ENCODE results near the gene BET1L.

The BET1L gene

GRCh38 chr11:235609-235996, 28.4 kb upstream of the BET1L start:
- TF ChIP-seq, protein P1, sequence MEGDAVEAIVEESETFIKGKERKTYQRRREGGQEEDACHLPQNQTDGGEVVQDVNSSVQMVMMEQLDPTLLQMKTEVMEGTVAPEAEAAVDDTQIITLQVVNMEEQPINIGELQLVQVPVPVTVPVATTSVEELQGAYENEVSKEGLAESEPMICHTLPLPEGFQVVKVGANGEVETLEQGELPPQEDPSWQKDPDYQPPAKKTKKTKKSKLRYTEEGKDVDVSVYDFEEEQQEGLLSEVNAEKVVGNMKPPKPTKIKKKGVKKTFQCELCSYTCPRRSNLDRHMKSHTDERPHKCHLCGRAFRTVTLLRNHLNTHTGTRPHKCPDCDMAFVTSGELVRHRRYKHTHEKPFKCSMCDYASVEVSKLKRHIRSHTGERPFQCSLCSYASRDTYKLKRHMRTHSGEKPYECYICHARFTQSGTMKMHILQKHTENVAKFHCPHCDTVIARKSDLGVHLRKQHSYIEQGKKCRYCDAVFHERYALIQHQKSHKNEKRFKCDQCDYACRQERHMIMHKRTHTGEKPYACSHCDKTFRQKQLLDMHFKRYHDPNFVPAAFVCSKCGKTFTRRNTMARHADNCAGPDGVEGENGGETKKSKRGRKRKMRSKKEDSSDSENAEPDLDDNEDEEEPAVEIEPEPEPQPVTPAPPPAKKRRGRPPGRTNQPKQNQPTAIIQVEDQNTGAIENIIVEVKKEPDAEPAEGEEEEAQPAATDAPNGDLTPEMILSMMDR (IDR thresholded peaks at IDR 0.05; ENCODE audit: low read depth, low read length): no peak
- TF ChIP-seq MYC (IDR thresholded peaks at IDR 0.05; ENCODE audit: low read depth, low read length) (no peak), POLR2A (IDR thresholded peaks at IDR 0.05; ENCODE audit: extremely low read depth, insufficient read length) (no peak)
- TF ChIP-seq, protein P2, sequence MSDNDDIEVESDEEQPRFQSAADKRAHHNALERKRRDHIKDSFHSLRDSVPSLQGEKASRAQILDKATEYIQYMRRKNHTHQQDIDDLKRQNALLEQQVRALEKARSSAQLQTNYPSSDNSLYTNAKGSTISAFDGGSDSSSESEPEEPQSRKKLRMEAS (IDR thresholded peaks at IDR 0.05; ENCODE audit: low read depth, low read length): no peak
- peak overlapping the region; percentile 89 for H3K4me3 ChIP-seq (ENCODE audit: low read depth, low read length)
- DNase-seq (ENCODE audit: low read depth): no peak

GRCh38 chr11:235180-235579, 28.0 kb upstream of the BET1L start:
- TF ChIP-seq, protein P1 (IDR thresholded peaks at IDR 0.05; ENCODE audit: low read depth, low read length): no peak
- no peak for TF ChIP-seq MYC (IDR thresholded peaks at IDR 0.05; ENCODE audit: low read depth, low read length)
- TF ChIP-seq, protein P2 (IDR thresholded peaks at IDR 0.05; ENCODE audit: low read depth, low read length): no peak
- peak overlapping the region; percentile 89 for H3K4me3 ChIP-seq (ENCODE audit: low read depth, low read length)
- no peak for DNase-seq (ENCODE audit: low read depth)

- no peak for DNase-seq (ENCODE audit: low read depth)
- TF ChIP-seq, protein P2 (IDR thresholded peaks at IDR 0.05; ENCODE audit: low read depth, low read length): no peak
- TF ChIP-seq, protein P1 (IDR thresholded peaks at IDR 0.05; ENCODE audit: low read depth, low read length): no peak
- TF ChIP-seq MYC (IDR thresholded peaks at IDR 0.05; ENCODE audit: low read depth, low read length): no peak
- no peak for TF ChIP-seq POLR2A (IDR thresholded peaks at IDR 0.05; ENCODE audit: extremely low read depth, insufficient read length)
- no peak overlapping the region for H3K4me3 ChIP-seq (ENCODE audit: low read depth, low read length)
These were observed 25.8 kb upstream of the BET1L start for GRCh38 chr11:232783-233565.

DNA sequence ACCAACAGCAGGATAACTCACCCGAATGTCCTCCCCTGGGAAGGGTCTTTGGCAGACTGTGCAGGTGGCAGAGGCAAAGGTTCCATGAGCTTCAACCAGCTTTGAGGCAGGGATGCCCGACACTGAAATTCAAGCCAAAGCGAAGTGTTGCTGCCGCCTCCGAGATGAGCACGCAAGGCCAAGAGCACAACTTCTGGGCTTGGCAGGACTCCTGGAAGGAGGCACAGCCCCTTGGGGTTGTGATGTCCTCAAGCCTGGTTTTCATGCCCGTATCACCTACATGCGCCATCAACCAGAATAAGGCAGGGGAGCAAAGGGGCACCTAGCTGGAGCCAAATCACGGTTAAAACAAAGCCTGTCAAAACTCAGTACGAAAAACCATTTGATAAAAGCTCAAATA, 23.2 kb upstream of the BET1L start:
- TF ChIP-seq POLR2A (IDR thresholded peaks at IDR 0.05; ENCODE audit: extremely low read depth, insufficient read length) (no peak), MYC (IDR thresholded peaks at IDR 0.05; ENCODE audit: low read depth, low read length) (no peak)
- TF ChIP-seq, protein P2 (IDR thresholded peaks at IDR 0.05; ENCODE audit: low read depth, low read length): no peak
- TF ChIP-seq, protein P1 (IDR thresholded peaks at IDR 0.05; ENCODE audit: low read depth, low read length): no peak
- H3K4me3 ChIP-seq (ENCODE audit: low read depth, low read length): no peak overlapping the region
- DNase-seq (ENCODE audit: low read depth): no peak

GRCh38 chr11:227824-228379, 20.7 kb upstream of the BET1L start:
- TF ChIP-seq, protein P2 (IDR thresholded peaks at IDR 0.05; ENCODE audit: low read depth, low read length): no peak
- no peak for TF ChIP-seq POLR2A (IDR thresholded peaks at IDR 0.05; ENCODE audit: extremely low read depth, insufficient read length)
- TF ChIP-seq, protein P1 (IDR thresholded peaks at IDR 0.05; ENCODE audit: low read depth, low read length): no peak
- TF ChIP-seq MYC (IDR thresholded peaks at IDR 0.05; ENCODE audit: low read depth, low read length): no peak
- H3K4me3 ChIP-seq (ENCODE audit: low read depth, low read length): no peak overlapping the region
- DNase-seq (ENCODE audit: low read depth): no peak

Data from NB4 (cell line).